Activated CD4-positive, alpha-beta T cell treated with anti-CD3 and anti-CD28 coated beads, Interleukin-2, amount 10 ng/mL, durations not matched to agents 24 days and 14 days (primary cell): ENCODE data around the gene MAGI2. TPM values are rescaled to one million over a fixed set of nuclear protein-coding genes. Genes with fewer than 3 reads are reported as not detected.

Experiments
- DNase-seq: peaks from one replicate; pipeline ENCODE4 v3.0.0; 2022
- H3K27ac Mint-ChIP-seq: one replicate; pipeline ENCODE4 v1.8.0; 2022; ENCODE audit warnings: mild to moderate bottlenecking, mixed read lengths
- H3K27me3 Mint-ChIP-seq: one replicate; pipeline ENCODE4 v1.8.0; 2022; ENCODE audit warnings: mixed read lengths
- H3K36me3 Mint-ChIP-seq: one replicate; pipeline ENCODE4 v1.8.0; 2022; ENCODE audit warnings: low read depth, mild to moderate bottlenecking, mixed read lengths
- H3K4me1 Mint-ChIP-seq: one replicate; pipeline ENCODE4 v1.8.0; 2021; ENCODE audit warnings: mixed read lengths
- H3K4me3 Mint-ChIP-seq: one replicate; pipeline ENCODE4 v1.8.0; 2022; ENCODE audit warnings: mild to moderate bottlenecking, moderate library complexity, mixed read lengths
- H3K9me3 Mint-ChIP-seq: one replicate; pipeline ENCODE4 v1.8.0; 2021; ENCODE audit warnings: mixed read lengths
- intact Hi-C: fragments of 100-400 bp; cut with micrococcal nuclease; formaldehyde crosslinking; loops from one replicate; pipeline ENCODE4 v1.15.1; 2023
- total RNA-seq: library from RNA; stranded (reverse); gene quantifications from 2 replicates; pipeline ENCODE4 v1.2.3, GENCODE V29; 2022

MAGI2 gene
- total RNA-seq, 1 donor from 2014 or later: 0.12 TPM

DNA sequence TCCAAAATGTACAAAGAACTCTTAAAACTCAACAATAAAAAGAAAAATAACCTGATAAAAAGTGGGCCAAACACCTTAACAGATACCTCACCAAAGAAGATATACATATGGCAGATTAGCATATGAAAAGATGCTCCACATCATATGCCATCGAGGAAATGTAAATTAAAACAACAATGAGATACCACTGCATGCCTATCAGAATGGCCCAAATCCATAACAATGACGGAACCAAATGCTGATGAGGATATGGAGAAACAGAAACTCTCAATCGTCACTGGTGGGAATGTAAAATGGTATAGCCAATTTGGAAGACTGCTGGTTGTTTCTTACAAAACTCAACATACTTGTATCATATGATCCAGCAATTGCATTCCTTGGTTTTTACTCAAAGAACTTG lies 1335.0 kb downstream of the MAGI2 start:
- H3K4me1 Mint-ChIP-seq: no peaks in the 10 kb centered on the region
- H3K27ac Mint-ChIP-seq: no peak overlapping the region
- intact Hi-C loops: no loop called here
- H3K36me3 Mint-ChIP-seq: no peaks in the 10 kb centered on the region
- DNase-seq: no peak
- no peak overlapping the region for H3K4me3 Mint-ChIP-seq
- no peaks in the 10 kb centered on the region for H3K27me3 Mint-ChIP-seq
- H3K9me3 Mint-ChIP-seq: no peaks in the 10 kb centered on the region

DNA sequence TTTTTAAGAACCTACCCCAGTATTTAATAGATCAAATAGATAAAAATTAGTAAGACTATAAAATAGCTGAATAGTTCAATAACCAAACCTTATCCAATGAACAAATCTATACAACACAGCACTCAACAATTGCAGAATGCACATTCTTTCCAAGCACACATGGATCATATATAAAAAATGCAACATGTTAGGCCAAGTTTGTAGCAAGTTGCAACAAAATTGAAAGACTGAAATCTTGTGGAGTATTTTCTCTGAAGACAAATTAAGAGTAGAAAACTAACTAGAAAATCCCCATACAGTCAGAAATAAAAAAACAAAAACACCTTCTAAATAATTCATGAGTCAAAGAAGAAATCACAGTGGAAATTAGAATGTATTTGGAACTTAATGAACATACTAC lies 1337.6 kb downstream of the MAGI2 start:
- intact Hi-C loops: no loop called here
- no peak for DNase-seq
- Mint-ChIP-seq H3K27me3 (peaks cover 4% of the 10 kb centered on the region), H3K27ac (no peak overlapping the region), H3K36me3 (no peaks in the 10 kb centered on the region), H3K4me1 (no peaks in the 10 kb centered on the region), H3K9me3 (no peaks in the 10 kb centered on the region), H3K4me3 (no peak overlapping the region)

DNA sequence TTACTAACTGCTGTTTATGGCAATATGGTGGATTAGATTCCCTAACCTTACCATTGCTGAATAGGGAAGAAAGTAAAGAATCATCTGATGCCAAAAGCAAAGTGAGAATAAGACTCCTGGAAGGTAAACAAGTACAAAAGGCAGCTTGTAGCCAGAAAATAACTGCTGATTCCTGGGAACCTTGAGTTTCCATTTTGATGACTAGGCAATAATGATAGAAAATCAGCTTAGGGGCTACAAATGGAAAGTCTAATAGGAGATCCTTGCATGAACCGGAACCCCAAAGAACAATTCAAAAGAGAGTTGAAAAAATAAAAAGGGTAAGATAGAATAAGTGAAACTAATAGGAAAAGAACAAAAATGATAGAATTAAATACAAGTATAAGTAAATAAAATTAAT lies 1338.5 kb downstream of the MAGI2 start:
- Mint-ChIP-seq H3K27me3 (peaks cover 4% of the 10 kb centered on the region), H3K9me3 (no peaks in the 10 kb centered on the region), H3K27ac (no peak overlapping the region), H3K4me1 (no peaks in the 10 kb centered on the region), H3K4me3 (no peak overlapping the region), H3K36me3 (no peaks in the 10 kb centered on the region)
- no peak for DNase-seq
- intact Hi-C loops: no loop called here

DNA sequence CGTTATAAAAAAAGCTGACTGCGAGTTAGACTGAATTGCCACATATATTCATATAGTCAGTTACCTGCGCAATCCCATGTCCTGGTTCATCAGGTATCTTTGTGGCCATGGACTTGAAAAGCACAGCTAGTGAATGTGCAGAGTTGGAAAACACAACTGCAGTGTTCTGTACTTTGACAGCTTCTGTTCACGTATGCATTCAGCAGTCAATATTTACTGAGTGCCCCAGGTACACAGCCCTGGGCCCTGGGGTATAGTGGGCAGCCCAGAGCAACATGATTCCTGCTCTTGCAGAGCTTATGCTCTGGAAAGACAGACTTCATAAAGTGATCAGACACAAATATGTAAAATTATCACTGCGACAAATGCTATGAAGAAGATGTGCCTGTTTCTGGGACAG lies 1341.0 kb downstream of the MAGI2 start:
- Mint-ChIP-seq H3K36me3 (no peaks in the 10 kb centered on the region), H3K4me1 (no peaks in the 10 kb centered on the region), H3K9me3 (no peaks in the 10 kb centered on the region), H3K4me3 (no peak overlapping the region), H3K27ac (no peak overlapping the region), H3K27me3 (peaks cover 4% of the 10 kb centered on the region)
- DNase-seq: no peak
- intact Hi-C loops: no loop called here

DNA sequence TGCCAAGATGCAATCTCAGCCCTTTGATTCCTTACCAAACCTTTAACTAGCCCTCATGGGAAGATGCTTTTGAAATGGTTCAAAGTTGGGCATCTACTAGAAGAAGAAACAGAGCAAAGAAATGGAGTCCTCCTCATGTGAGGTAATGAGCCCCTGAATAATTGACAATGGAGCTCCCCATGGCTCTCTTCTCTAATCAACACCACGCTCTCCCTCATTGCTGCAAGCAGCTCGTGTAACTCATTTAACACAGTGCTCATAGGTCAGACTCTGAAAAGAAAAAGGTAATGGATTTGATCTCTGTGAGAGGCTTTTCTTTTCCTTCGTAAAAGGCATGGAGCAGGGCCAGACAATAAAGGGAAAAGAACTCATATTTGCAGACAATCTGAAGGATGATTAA lies 1342.1 kb downstream of the MAGI2 start:
- intact Hi-C loops: no loop called here
- H3K9me3 Mint-ChIP-seq: no peaks in the 10 kb centered on the region

DNA sequence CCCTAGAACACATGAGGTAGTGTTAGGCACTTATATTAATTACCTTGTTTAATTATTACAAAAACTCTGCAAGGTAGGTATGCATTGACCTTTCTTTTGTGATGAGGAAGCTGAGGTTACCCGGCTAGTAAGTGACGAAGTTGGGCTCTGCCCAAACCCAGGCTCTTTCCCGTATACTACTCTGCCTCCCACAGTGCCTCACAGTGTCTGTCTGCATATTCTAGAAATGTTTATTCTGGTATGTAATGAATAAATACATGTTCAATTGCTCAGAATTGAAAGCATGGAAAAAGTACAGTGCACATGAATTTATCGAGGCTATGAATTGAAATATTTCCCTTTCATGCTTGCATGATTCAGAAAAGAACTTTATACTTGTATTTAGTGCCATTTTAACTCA lies 1350.0 kb downstream of the MAGI2 start:
- H3K36me3 Mint-ChIP-seq: no peaks in the 10 kb centered on the region
- no peaks in the 10 kb centered on the region for H3K9me3 Mint-ChIP-seq
- no peak overlapping the region for H3K4me3 Mint-ChIP-seq
- H3K27ac Mint-ChIP-seq: no peak overlapping the region
- intact Hi-C loops: no loop called here
- H3K27me3 Mint-ChIP-seq: no peaks in the 10 kb centered on the region
- no peak for DNase-seq
- H3K4me1 Mint-ChIP-seq: no peaks in the 10 kb centered on the region

More for the DNA sequence above, 1342.1 kb downstream of the MAGI2 start:
- Mint-ChIP-seq H3K36me3 (no peaks in the 10 kb centered on the region), H3K4me3 (no peak overlapping the region), H3K4me1 (no peaks in the 10 kb centered on the region), H3K27me3 (peaks cover 4% of the 10 kb centered on the region), H3K27ac (no peak overlapping the region)
- no peak for DNase-seq

DNA sequence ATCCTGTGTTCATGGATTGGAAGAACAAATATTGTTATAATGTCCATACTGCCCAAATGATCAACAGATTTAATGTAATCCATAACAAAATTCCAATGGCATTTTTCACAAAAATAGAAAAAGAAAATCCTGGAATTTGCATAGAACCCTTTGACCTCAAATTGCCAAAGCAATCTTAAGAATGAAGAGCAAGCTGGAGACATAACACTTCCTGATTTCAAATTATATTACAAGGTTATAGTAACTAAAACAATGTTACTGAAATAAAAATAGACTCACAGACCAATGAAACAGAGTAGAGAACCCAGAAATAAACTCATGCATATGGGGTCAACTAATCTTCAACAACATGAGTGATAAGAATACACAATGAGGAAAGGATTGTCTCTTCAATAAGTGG lies 1352.4 kb downstream of the MAGI2 start:
- Mint-ChIP-seq H3K27ac (no peak overlapping the region), H3K4me3 (no peak overlapping the region), H3K36me3 (no peaks in the 10 kb centered on the region), H3K9me3 (no peaks in the 10 kb centered on the region), H3K4me1 (no peaks in the 10 kb centered on the region), H3K27me3 (peaks cover 3% of the 10 kb centered on the region)
- intact Hi-C loops: no loop called here
- no peak for DNase-seq

DNA sequence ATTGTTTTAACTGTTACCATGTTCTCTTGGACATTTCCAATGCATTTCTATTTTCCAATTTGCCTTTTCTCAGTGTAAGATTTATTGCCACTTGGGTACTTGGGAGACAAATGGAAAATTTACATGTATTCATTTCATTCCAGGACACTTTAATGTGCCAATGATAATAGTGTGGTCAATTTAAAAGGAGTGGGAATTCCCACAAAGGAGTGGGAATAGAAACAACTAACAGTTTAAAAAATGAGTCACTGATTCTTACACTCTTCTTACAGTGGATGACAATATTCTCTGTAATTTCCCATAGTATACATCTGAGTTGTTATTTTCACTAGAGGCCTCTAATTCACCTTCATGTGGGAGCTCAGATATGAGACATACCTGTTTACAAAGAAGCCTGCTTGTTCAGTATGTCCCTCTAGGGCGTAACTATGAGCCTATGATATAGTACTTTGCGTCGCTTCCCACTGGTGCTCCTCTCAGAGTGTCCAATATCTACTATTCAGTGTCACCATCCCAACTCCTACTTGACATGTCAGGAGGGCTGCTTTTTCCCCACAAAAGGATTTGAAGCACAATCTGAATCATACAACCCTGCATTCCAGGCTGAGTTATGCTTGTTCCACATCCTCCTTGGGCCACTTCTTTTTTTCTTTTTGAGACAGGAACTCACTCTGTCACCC lies 1353.6 kb downstream of the MAGI2 start:
- Mint-ChIP-seq H3K36me3 (no peaks in the 10 kb centered on the region), H3K27ac (no peak overlapping the region), H3K9me3 (no peaks in the 10 kb centered on the region), H3K27me3 (peaks cover 3% of the 10 kb centered on the region), H3K4me3 (no peak overlapping the region), H3K4me1 (no peaks in the 10 kb centered on the region)
- intact Hi-C loops: no loop called here
- DNase-seq: no peak

DNA sequence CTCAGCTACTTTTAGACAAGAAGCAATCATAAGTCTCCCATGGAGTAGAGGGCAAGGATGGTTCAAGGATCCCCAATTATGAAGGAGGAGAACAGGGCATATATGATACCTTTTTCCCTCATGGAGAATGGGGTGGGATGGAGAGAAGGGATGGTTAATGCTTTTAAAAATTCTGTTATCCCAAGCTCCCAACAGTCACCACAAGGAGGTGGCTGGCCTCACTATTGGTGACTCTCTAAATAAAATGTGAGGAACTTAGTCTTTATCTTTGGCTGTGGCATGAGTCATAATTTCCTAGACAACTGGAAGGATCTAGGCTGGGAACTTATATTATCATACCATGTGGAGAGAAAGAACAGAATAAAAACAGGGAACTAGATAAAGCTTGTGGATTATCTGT lies 1357.9 kb downstream of the MAGI2 start:
- Mint-ChIP-seq H3K4me1 (no peaks in the 10 kb centered on the region), H3K9me3 (no peaks in the 10 kb centered on the region), H3K4me3 (no peak overlapping the region), H3K27me3 (peaks cover 3% of the 10 kb centered on the region), H3K27ac (no peak overlapping the region), H3K36me3 (no peaks in the 10 kb centered on the region)
- intact Hi-C loops: no loop called here
- no peak for DNase-seq

DNA sequence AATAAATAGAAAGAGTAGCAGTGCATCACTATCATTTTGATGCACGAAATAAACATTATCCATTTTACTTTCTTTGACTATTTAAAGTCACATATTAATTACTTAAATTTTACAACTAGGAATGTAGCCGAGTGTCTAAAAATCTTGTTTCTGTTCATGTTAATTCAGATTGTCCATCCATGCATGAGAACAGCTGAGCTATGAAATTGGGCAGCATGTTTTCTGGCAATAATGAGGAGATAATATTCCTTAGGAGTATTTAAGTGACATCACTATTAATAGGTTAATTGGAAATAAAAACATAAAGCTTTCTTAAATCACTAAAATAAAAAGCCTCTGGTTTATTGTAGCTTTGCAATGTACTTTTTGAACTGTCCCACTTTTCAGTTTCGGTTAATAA lies 1361.1 kb downstream of the MAGI2 start:
- H3K4me1 Mint-ChIP-seq: no peaks in the 10 kb centered on the region

DNA sequence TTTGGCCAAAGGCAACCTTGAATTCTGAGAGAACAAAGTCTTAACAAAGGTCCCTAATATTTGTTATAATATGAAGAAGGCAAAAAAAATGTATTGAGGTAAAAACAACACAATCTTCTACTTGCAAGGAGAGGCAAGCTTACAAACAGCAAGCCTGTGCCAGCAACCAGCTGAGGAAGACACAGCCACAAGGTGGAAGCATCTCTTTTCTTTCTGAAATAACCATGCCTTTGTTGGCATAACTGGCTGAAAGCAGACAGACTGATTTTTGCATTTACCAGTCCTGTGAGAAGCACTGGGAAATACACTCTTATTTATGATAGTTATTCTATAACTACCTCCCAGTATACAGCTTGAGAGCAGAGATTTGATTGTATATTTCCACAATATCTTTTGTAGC lies 1362.9 kb downstream of the MAGI2 start:
- DNase-seq: no peak
- intact Hi-C loops: no loop called here
- H3K36me3 Mint-ChIP-seq: no peaks in the 10 kb centered on the region

More for the DNA sequence above, 1361.1 kb downstream of the MAGI2 start:
- no peak overlapping the region for H3K4me3 Mint-ChIP-seq
- H3K27ac Mint-ChIP-seq: no peak overlapping the region
- H3K9me3 Mint-ChIP-seq: no peaks in the 10 kb centered on the region
- no peaks in the 10 kb centered on the region for H3K36me3 Mint-ChIP-seq
- H3K27me3 Mint-ChIP-seq: peaks cover 3% of the 10 kb centered on the region
- intact Hi-C loops: no loop called here
- DNase-seq: no peak

DNA sequence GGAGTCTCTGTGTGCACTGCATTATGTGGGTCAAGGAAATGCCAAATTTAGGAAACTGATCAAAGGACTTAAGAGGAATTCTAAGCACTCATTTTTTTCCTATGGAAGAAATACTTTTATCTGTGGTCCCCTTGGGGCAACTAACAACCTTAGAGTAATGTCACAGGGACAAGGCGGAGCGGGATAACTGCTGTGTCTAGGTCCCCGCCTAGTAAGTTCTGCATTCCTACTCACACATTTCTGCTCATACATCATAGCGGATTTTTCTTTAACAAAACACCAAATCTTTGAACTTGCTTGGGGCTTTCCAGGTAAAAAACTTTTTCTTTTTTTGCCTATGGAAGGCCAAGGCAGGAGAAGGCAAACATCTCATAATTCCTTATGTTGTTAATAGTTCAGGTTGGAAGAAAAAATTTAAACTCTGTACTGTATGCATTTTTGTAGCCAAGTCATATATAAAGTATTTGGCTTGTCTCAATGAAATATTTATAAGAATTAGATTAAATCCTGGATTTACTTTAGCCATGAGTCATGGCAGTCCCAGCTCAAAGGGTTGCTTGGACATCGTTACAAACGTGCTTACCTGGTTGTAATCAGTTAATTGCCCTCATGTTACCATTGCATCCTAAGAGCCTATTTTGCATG lies 1369.9 kb downstream of the MAGI2 start:
- H3K36me3 Mint-ChIP-seq: no peaks in the 10 kb centered on the region
- no peaks in the 10 kb centered on the region for H3K4me1 Mint-ChIP-seq
- intact Hi-C loops: no loop called here
- no peak overlapping the region for H3K4me3 Mint-ChIP-seq
- H3K27ac Mint-ChIP-seq: no peak overlapping the region
- H3K9me3 Mint-ChIP-seq: no peaks in the 10 kb centered on the region
- DNase-seq: no peak
- H3K27me3 Mint-ChIP-seq: peaks cover 10% of the 10 kb centered on the region

More for the DNA sequence above, 1362.9 kb downstream of the MAGI2 start:
- Mint-ChIP-seq H3K4me1 (no peaks in the 10 kb centered on the region), H3K27me3 (no peaks in the 10 kb centered on the region), H3K9me3 (no peaks in the 10 kb centered on the region), H3K27ac (no peak overlapping the region), H3K4me3 (no peak overlapping the region)

DNA sequence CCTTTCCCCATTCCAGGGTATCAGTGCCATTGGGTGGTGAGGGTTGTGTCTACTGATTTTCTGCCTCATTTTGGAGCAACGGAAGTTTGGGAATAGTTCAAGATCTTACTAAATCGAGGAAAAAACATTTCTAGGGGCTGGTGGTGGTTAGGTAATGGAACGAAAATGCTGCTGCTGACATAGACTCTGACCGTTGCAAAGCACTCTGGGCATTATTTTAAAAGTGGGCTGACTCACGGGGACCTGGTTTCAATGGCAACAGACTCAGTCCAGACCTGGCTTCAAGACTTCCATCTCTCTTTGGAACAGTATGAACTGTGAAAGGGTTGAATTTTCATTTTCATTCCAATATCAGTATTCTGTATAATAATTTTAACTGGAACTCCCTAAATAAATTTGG lies 1370.9 kb downstream of the MAGI2 start:
- H3K27ac Mint-ChIP-seq: no peak overlapping the region
- no peaks in the 10 kb centered on the region for H3K36me3 Mint-ChIP-seq
- DNase-seq: no peak
- no peak overlapping the region for H3K4me3 Mint-ChIP-seq
- H3K4me1 Mint-ChIP-seq: no peaks in the 10 kb centered on the region
- intact Hi-C loops: no loop called here
- peaks cover 10% of the 10 kb centered on the region for H3K27me3 Mint-ChIP-seq
- no peaks in the 10 kb centered on the region for H3K9me3 Mint-ChIP-seq

DNA sequence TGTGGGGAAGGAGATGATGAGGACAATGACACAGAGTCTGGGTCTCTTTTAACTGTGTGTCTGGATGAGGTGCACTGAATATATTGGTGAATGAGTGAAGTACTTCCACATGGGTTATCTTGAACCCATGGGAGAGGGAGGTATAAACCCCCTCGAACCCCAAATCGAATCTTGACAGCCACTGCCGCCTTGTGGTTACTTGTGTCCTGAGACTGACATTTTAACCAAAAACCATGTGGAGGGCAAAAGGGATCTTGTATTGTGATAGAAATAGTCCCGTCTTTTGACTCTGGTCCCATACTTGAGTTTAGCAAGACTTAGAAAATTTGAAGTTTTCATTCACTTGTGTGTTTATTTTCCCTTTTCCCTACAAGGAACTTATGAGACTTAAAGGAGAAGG lies 1371.6 kb downstream of the MAGI2 start:
- Mint-ChIP-seq H3K27ac (no peak overlapping the region), H3K27me3 (peaks cover 10% of the 10 kb centered on the region), H3K4me3 (no peak overlapping the region), H3K9me3 (no peaks in the 10 kb centered on the region), H3K36me3 (no peaks in the 10 kb centered on the region), H3K4me1 (no peaks in the 10 kb centered on the region)
- no peak for DNase-seq
- intact Hi-C loops: no loop called here

DNA sequence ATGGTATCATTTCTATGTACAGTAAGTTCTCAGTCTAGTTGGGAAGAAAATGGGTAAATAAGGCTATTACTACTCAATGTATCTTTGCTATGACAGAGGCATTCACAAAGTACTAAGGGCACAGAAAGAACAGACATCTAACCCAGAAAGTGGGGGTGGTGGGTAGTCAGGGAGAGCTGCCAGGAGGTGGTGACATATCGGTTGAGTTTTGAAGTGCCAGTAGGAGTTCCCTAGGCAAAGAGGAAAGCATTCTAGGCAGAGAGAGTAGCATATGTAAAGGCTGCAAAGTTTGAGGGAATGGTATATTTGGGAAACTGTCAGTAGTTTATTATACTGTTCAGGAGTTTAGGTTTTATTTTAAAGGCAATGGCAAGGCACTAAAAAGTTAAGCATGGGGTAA lies 1372.1 kb downstream of the MAGI2 start:
- H3K9me3 Mint-ChIP-seq: no peaks in the 10 kb centered on the region
- H3K36me3 Mint-ChIP-seq: no peaks in the 10 kb centered on the region
- H3K27me3 Mint-ChIP-seq: peaks cover 10% of the 10 kb centered on the region
- intact Hi-C loops: no loop called here
- H3K4me1 Mint-ChIP-seq: no peaks in the 10 kb centered on the region
- H3K4me3 Mint-ChIP-seq: no peak overlapping the region
- DNase-seq: no peak
- H3K27ac Mint-ChIP-seq: no peak overlapping the region
